AG04450 (cell line): ENCODE data around the gene ADORA2A. TPM values are rescaled to one million over a fixed set of nuclear protein-coding genes. Genes with fewer than 3 reads are reported as not detected.

Source experiments
- CTCF ChIA-PET: fragments of 300-600, 350-600 bp; formaldehyde crosslinking; extraction: SDS; loops from one replicate; lab custom pipeline; 2022; ENCODE audit warnings: antibody characterized with exemption, inconsistent platforms; lab: Charles Lee
- POLR2A ChIA-PET: fragments of 350-600 bp; formaldehyde crosslinking; extraction: SDS; loops from one replicate; lab custom pipeline; 2021; ENCODE audit warnings: antibody characterized with exemption, inconsistent platforms; lab: Yijun Ruan, JAX
- DNase-seq: peaks from one replicate; pipeline ENCODE4 v3.0.0-alpha.2; 2011; ENCODE audit warnings: low read depth, low spot score
- H3K27ac ChIP-seq: one replicate; pipeline ENCODE4 v1.5.1; 2012; ENCODE audit warnings: low read depth, low read length, control low read depth
- H3K27me3 ChIP-seq: one replicate; pipeline ENCODE4 v1.6.0; 2012; ENCODE audit warnings: low read length; ENCODE audit not compliant: control insufficient read depth, insufficient read depth
- H3K4me3 ChIP-seq: 2 replicates; pipeline ENCODE4 v1.5.1; 2011; ENCODE audit warnings: mild to moderate bottlenecking, low read depth, low read length, control low read depth
- H3K9me3 ChIP-seq: 2 replicates; pipeline ENCODE4 v1.5.1; 2012; ENCODE audit warnings: low read length; ENCODE audit not compliant: control insufficient read depth, insufficient read depth
- CTCF ChIP-seq: IDR thresholded peaks from 2 replicates; pipeline ENCODE4 v1.5.1; 2011; ENCODE audit warnings: low read depth, low read length, control low read depth, inconsistent platforms
- polyA plus RNA-seq: library from polyadenylated mRNA; depleted of rRNA; stranded (reverse); fragments of >200 nt; gene quantifications from 2 replicates; pipeline ENCODE4 v1.2.3, GENCODE V29; 2011

Gene ADORA2A
- polyA plus RNA-seq, 1 experiment = 0.19 TPM

- no peak overlapping the region for H3K4me3 ChIP-seq
- H3K27ac ChIP-seq = no peak overlapping the region
- CTCF ChIA-PET = interaction anchor here (0.8 to 1.0 kb wide), 2 partner anchors 12 to 68 kb away, joined by 3 to 5 read pairs; no protein-coding TSS in a partner anchor
- H3K9me3 ChIP-seq = peaks cover 3% of the 10 kb centered on the region; the same call in 1 of the 2 replicates
- POLR2A ChIA-PET = no interaction called here
- DNase-seq = no peak
- no peak for TF ChIP-seq CTCF
- H3K27me3 ChIP-seq = no peaks in the 10 kb centered on the region
Observed at GRCh38 chr22:24434471-24435322, 7.3 kb downstream of the ADORA2A start.

DNA sequence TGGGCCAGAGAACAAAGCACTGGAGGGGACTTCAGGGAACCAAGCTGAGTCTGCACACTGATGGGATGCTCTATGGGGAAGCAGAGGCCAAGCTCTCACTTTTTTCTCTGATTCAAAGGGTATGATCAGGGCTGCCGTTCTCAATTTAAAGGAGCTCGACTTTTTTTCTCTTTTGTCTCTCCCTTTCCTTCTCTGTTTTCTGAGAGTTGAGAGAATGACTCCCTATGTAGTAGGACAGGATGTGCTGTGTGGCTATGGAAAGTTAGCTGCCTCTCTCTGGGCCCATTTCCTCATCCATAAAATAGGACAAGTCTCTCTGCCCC is 7.9 kb downstream of the ADORA2A start:
- no peak overlapping the region for H3K27ac ChIP-seq
- ChIA-PET POLR2A (no interaction called here), CTCF (interaction anchor here (0.8 to 1.0 kb wide), 2 partner anchors 13 to 67 kb away, joined by 3 to 5 read pairs; no protein-coding TSS in a partner anchor)
- H3K4me3 ChIP-seq = no peak overlapping the region
- no peak for DNase-seq
- H3K9me3 ChIP-seq = peaks cover 3% of the 10 kb centered on the region; the same call in 1 of the 2 replicates
- no peak for TF ChIP-seq CTCF
- H3K27me3 ChIP-seq = no peaks in the 10 kb centered on the region

GRCh38 chr22:24435861-24436371 is 8.5 kb downstream of the ADORA2A start:
- POLR2A ChIA-PET = interaction anchor here (0.6 kb wide), 1 partner anchor 200 kb away, joined by 4 read pairs; no protein-coding TSS in a partner anchor
- no peak overlapping the region for H3K27ac ChIP-seq
- CTCF ChIA-PET = interaction anchor here (1.0 kb wide), 1 partner anchor 66 kb away, joined by 5 read pairs; no protein-coding TSS in a partner anchor
- no peaks in the 10 kb centered on the region for H3K27me3 ChIP-seq
- TF ChIP-seq CTCF = no peak
- DNase-seq = no peak
- no peak overlapping the region for H3K4me3 ChIP-seq
- peaks cover 3% of the 10 kb centered on the region; the same call in 1 of the 2 replicates for H3K9me3 ChIP-seq

DNA sequence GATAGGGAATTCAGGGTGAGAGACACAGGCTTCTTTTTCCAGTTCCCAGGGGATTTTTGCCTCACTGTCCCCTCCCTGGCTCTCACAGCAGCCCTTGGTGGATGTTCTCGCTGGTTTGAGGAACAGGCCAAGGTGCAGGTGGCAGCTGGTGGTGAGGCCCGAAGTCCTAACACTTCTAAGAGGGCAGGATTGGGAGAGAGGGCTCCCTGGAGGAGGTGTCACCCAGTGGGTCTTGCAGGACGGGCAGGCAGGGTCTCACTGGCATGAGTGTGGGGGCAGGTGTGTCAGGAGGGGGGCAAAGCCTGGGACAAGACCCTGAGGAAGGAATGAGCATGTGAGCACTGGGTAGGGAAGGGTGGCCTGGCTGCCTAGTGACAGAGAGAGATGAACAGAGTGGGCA is 9.2 kb downstream of the ADORA2A start:
- TF ChIP-seq CTCF = no peak
- Histone ChIP-seq H3K27me3 (no peaks in the 10 kb centered on the region), H3K27ac (no peak overlapping the region), H3K9me3 (peaks cover 3% of the 10 kb centered on the region; the same call in 1 of the 2 replicates), H3K4me3 (no peak overlapping the region)
- CTCF ChIA-PET = no interaction called here
- POLR2A ChIA-PET = interaction anchor here (0.6 kb wide), 1 partner anchor 199 kb away, joined by 4 read pairs; no protein-coding TSS in a partner anchor
- no peak for DNase-seq

- no peaks in the 10 kb centered on the region for H3K27me3 ChIP-seq
- CTCF ChIA-PET = no interaction called here
- no peak for DNase-seq
- H3K4me3 ChIP-seq = no peak overlapping the region
- no peak for TF ChIP-seq CTCF
- peaks cover 3% of the 10 kb centered on the region; the same call in 1 of the 2 replicates for H3K9me3 ChIP-seq
- POLR2A ChIA-PET = no interaction called here
- no peak overlapping the region for H3K27ac ChIP-seq
Observed at GRCh38 chr22:24437091-24437490, 9.7 kb downstream of the ADORA2A start.
